Neural cell (in vitro differentiated cells): Measurements from ENCODE around the gene AFG1L. TPM values are rescaled to one million over a fixed set of nuclear protein-coding genes. Genes with fewer than 3 reads are reported as not detected.

Source experiments
- H2AFZ ChIP-seq: fragments of 200-600, 300-800 bp; sonication (generic), shearing (Covaris generic); 2 replicates; pipeline ENCODE4 v1.6.0; 2014; ENCODE audit warnings: low read depth, mild to moderate bottlenecking, antibody characterized with exemption, low read length, moderate library complexity
- H3F3A ChIP-seq: fragments of 200-600 bp; shearing (Covaris generic); 2 replicates; pipeline ENCODE4 v1.6.1; 2016; ENCODE audit warnings: mild to moderate bottlenecking, moderate library complexity, mixed read lengths, antibody characterized with exemption, low read length; ENCODE audit not compliant: insufficient read depth, poor library complexity, severe bottlenecking
- H3K27ac ChIP-seq: fragments of 200-600, 300-800 bp; sonication (generic), shearing (Covaris generic); 2 replicates; pipeline ENCODE4 v1.5.1; 2014; ENCODE audit warnings: mild to moderate bottlenecking, low read length, moderate library complexity
- H3K27me3 ChIP-seq: fragments of 300-800, 200-600 bp; sonication (generic), shearing (Covaris generic); 2 replicates; pipeline ENCODE4 v1.6.0; 2014; ENCODE audit warnings: mild to moderate bottlenecking, low read depth, low read length, moderate library complexity; ENCODE audit not compliant: insufficient read depth
- H3K36me3 ChIP-seq: fragments of 300-800, 200-600 bp; sonication (generic), shearing (Covaris generic); 2 replicates; pipeline ENCODE4 v1.5.1; 2014; ENCODE audit warnings: mild to moderate bottlenecking, antibody characterized with exemption, low read length, moderate library complexity; ENCODE audit not compliant: insufficient read depth
- H3K4me2 ChIP-seq: fragments of 300-800, 200-600 bp; sonication (generic), shearing (Covaris generic); 2 replicates; pipeline ENCODE4 v1.6.0; 2014; ENCODE audit warnings: mild to moderate bottlenecking, low read length
- H3K4me3 ChIP-seq: fragments of 300-800, 200-600 bp; sonication (generic), shearing (Covaris generic); 2 replicates; pipeline ENCODE4 v1.5.1; 2014; ENCODE audit warnings: mild to moderate bottlenecking, low read length, moderate library complexity
- H3K79me2 ChIP-seq: fragments of 200-600 bp; shearing (Covaris generic); replicated peaks from 2 replicates; pipeline ENCODE4 v1.6.0; 2014; ENCODE audit warnings: mild to moderate bottlenecking, low read length, moderate library complexity; ENCODE audit not compliant: insufficient read depth
- H3K9ac ChIP-seq: fragments of 300-800, 200-600 bp; sonication (generic), shearing (Covaris generic); 2 replicates; pipeline ENCODE4 v1.6.1; 2016; ENCODE audit warnings: mild to moderate bottlenecking, low read length, mixed read lengths
- H3K9me2 ChIP-seq: fragments of 200-600 bp; shearing (Covaris generic); 2 replicates; pipeline ENCODE4 v1.6.1; 2016; ENCODE audit warnings: mild to moderate bottlenecking, low read length, mixed read lengths; ENCODE audit not compliant: insufficient read depth
- H3K9me3 ChIP-seq: fragments of 200-600, 300-800 bp; sonication (generic), shearing (Covaris generic); 2 replicates; pipeline ENCODE4 v1.6.1; 2016; ENCODE audit warnings: mild to moderate bottlenecking, mixed run types, low read length, moderate library complexity, mixed read lengths
- H4K20me1 ChIP-seq: fragments of 200-600 bp; shearing (Covaris generic); 2 replicates; pipeline ENCODE4 v1.6.1; 2016; ENCODE audit warnings: mild to moderate bottlenecking, mixed run types; ENCODE audit not compliant: insufficient read depth
- EP300 ChIP-seq: fragments of 450-650 bp; conservative IDR thresholded peaks from 2 replicates; pipeline ENCODE4 v1.6.1; 2014; ENCODE audit warnings: antibody characterized with exemption, mild to moderate bottlenecking, moderate library complexity; ENCODE audit not compliant: poor library complexity, severe bottlenecking
- EZH2 ChIP-seq: fragments of 200-600, 300-800 bp; shearing (Covaris generic), sonication (generic); IDR thresholded peaks from 2 replicates; pipeline ENCODE4 v1.6.1; 2014; ENCODE audit warnings: antibody characterized with exemption, low read length, borderline replicate concordance, mild to moderate bottlenecking; ENCODE audit not compliant: insufficient read depth, poor library complexity, severe bottlenecking
- MXI1 ChIP-seq: fragments of 450-650 bp; conservative IDR thresholded peaks from 2 replicates; pipeline ENCODE4 v1.6.1; 2014; ENCODE audit warnings: antibody characterized with exemption, mild to moderate bottlenecking; ENCODE audit not compliant: poor library complexity, severe bottlenecking
- POLR2AphosphoS5 ChIP-seq: IDR thresholded peaks from 2 replicates; pipeline ENCODE4 v1.6.1; 2012
- RAD21 ChIP-seq: fragments of 450-650 bp; conservative IDR thresholded peaks from 2 replicates; pipeline ENCODE4 v1.6.1; 2014; ENCODE audit warnings: antibody characterized with exemption, mild to moderate bottlenecking, moderate library complexity
- SMC3 ChIP-seq: fragments of 450-650 bp; conservative IDR thresholded peaks from 2 replicates; pipeline ENCODE4 v1.6.1; 2014; ENCODE audit warnings: antibody characterized with exemption, mild to moderate bottlenecking, moderate library complexity; ENCODE audit not compliant: poor library complexity
- TAF1 ChIP-seq: IDR thresholded peaks from 2 replicates; pipeline ENCODE4 v1.6.1; 2012; ENCODE audit warnings: low read depth
- polyA plus RNA-seq: library from polyadenylated mRNA; depleted of rRNA; stranded (reverse); fragments of >200 nt; gene quantifications from 2 replicates; pipeline ENCODE4 v1.2.3, GENCODE V29; 2014
- TF ChIP-seq, protein P1 (sequence below): IDR thresholded peaks from 2 replicates; pipeline ENCODE4 v1.6.1; 2012; ENCODE audit warnings: borderline replicate concordance
- TF ChIP-seq, protein P2 (sequence below): fragments of 450-650 bp; IDR thresholded peaks from 2 replicates; pipeline ENCODE4 v1.5.1; 2014; ENCODE audit warnings: antibody characterized with exemption, mild to moderate bottlenecking, moderate library complexity; ENCODE audit not compliant: poor library complexity, severe bottlenecking

The AFG1L gene
- polyA plus RNA-seq, 1 donor from 2014 or later = 3.3 TPM

DNA sequence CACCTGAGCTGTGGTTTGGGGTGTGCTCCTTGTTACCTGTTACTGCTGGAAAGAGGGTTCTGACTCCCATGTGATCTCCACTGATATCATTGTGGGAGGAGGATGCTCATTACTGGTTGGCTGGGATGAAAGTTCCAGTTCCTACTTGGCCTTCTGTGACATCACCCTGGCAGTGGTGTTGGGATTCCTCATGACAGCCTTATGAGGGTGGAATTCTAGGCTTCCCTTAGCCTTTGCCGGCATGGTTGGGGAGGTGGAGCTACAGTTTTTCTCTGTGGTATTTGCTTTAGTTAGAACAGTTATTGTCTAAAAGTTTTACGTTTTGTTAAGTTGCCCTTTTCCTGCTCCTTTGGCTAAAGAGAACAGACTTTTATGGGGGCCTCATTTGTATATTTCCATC lies 112.1 kb downstream of the AFG1L start:
- no peaks in the 10 kb centered on the region for H3K27me3 ChIP-seq
- H3K4me2 ChIP-seq = no peak overlapping the region
- no peaks in the 10 kb centered on the region for H3K36me3 ChIP-seq
- H3K79me2 ChIP-seq = no peaks in the 10 kb centered on the region
- no peaks in the 10 kb centered on the region for H3K9me2 ChIP-seq
- no peak overlapping the region for H3K9ac ChIP-seq
- TF ChIP-seq, protein P1, sequence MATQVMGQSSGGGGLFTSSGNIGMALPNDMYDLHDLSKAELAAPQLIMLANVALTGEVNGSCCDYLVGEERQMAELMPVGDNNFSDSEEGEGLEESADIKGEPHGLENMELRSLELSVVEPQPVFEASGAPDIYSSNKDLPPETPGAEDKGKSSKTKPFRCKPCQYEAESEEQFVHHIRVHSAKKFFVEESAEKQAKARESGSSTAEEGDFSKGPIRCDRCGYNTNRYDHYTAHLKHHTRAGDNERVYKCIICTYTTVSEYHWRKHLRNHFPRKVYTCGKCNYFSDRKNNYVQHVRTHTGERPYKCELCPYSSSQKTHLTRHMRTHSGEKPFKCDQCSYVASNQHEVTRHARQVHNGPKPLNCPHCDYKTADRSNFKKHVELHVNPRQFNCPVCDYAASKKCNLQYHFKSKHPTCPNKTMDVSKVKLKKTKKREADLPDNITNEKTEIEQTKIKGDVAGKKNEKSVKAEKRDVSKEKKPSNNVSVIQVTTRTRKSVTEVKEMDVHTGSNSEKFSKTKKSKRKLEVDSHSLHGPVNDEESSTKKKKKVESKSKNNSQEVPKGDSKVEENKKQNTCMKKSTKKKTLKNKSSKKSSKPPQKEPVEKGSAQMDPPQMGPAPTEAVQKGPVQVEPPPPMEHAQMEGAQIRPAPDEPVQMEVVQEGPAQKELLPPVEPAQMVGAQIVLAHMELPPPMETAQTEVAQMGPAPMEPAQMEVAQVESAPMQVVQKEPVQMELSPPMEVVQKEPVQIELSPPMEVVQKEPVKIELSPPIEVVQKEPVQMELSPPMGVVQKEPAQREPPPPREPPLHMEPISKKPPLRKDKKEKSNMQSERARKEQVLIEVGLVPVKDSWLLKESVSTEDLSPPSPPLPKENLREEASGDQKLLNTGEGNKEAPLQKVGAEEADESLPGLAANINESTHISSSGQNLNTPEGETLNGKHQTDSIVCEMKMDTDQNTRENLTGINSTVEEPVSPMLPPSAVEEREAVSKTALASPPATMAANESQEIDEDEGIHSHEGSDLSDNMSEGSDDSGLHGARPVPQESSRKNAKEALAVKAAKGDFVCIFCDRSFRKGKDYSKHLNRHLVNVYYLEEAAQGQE = no peak
- no peak for TF ChIP-seq RAD21
- TF ChIP-seq SMC3 = no peak
- TF ChIP-seq, protein P2, sequence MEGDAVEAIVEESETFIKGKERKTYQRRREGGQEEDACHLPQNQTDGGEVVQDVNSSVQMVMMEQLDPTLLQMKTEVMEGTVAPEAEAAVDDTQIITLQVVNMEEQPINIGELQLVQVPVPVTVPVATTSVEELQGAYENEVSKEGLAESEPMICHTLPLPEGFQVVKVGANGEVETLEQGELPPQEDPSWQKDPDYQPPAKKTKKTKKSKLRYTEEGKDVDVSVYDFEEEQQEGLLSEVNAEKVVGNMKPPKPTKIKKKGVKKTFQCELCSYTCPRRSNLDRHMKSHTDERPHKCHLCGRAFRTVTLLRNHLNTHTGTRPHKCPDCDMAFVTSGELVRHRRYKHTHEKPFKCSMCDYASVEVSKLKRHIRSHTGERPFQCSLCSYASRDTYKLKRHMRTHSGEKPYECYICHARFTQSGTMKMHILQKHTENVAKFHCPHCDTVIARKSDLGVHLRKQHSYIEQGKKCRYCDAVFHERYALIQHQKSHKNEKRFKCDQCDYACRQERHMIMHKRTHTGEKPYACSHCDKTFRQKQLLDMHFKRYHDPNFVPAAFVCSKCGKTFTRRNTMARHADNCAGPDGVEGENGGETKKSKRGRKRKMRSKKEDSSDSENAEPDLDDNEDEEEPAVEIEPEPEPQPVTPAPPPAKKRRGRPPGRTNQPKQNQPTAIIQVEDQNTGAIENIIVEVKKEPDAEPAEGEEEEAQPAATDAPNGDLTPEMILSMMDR = no peak
- TF ChIP-seq MXI1 = no peak
- H4K20me1 ChIP-seq = no peaks in the 10 kb centered on the region
- no peaks in the 10 kb centered on the region for H3K9me3 ChIP-seq
- no peak overlapping the region for H3K4me3 ChIP-seq
- no peak overlapping the region for H3K27ac ChIP-seq
- H3F3A ChIP-seq = no peaks in the 10 kb centered on the region
- no peak overlapping the region for H2AFZ ChIP-seq

DNA sequence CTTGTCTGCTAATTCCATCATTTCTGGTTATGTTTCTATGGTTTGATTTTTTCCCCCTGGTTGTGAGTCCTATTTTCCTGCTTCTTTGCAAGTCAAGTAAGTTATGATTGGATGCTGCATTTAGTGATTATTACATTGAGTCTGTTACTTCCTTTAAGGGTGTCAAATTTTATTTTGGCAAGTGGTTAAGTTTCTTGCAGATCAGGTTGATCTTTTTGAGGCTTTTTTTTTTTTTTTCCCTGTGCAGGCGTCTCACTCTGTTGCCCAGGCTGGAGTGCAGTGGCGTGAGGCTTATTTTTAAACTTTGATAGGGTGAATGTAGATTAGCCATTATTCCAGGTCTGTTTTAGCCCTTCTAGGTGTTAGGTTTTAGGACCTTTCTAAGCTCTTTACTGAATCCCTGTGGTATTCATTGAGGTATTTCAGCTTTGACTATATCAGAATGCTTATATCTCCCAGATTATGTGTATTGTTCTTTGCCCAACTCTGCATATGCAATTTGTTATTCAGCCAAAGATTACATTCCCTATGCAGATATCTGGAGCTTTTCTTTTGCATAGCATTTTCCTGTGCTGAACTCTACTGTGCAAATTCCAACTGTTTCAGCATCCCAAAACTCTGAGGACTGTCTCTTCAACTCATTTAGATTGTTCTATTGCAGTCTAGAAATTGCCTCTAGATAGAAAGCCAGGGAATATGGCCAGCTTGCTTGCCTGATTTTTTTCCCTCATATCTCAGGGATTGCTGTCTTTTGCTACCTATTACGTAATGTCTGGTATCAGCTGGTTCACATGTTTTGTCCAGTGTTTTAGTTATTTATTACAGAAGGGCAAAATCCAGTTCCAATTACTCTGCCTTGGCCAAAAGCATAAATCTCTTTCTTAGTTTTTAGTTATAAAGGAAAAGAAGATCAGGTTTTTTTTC lies 113.3 kb downstream of the AFG1L start:
- no peaks in the 10 kb centered on the region for H3K79me2 ChIP-seq
- H3K9me2 ChIP-seq = no peaks in the 10 kb centered on the region
- no peaks in the 10 kb centered on the region for H3K36me3 ChIP-seq
- H3F3A ChIP-seq = no peaks in the 10 kb centered on the region
- no peak overlapping the region for H3K4me2 ChIP-seq
- no peaks in the 10 kb centered on the region for H3K27me3 ChIP-seq
- no peak overlapping the region for H2AFZ ChIP-seq
- TF ChIP-seq, protein P1 = no peak
- TF ChIP-seq RAD21 (no peak), EP300 (no peak), MXI1 (no peak), TAF1 (no peak), EZH2 (no peak), POLR2AphosphoS5 (no peak), SMC3 (no peak)
- TF ChIP-seq, protein P2 = no peak
- H4K20me1 ChIP-seq = no peaks in the 10 kb centered on the region
- H3K27ac ChIP-seq = no peak overlapping the region
- no peaks in the 10 kb centered on the region for H3K9me3 ChIP-seq
- no peak overlapping the region for H3K4me3 ChIP-seq
- no peak overlapping the region for H3K9ac ChIP-seq
